Right cardiac atrium (tissue), 5 donors: ENCODE measurements around the gene PHACTR4. TPM values are rescaled to one million over a fixed set of nuclear protein-coding genes. Genes with fewer than 3 reads are reported as not detected.
A peak's percentile ranks its signal among the peaks of the same experiment; 100 is the strongest.
"Not testable (repeated sequence)": the region's sequence is repeated elsewhere in the genome, so short reads cannot be mapped to it uniquely, and the experiment has no call there.

ENCODE experiments used
- ATAC-seq, 2 donors: fragments of 200-7000 bp; cut with Tn5 transposase; one replicate each; pipeline versions ENCODE4 v1.8.0 to v1.9.1; 2020; ENCODE audit warnings: moderate library complexity in 2 of 2, mild to moderate bottlenecking in 1 of 2
- DNase-seq, 3 donors: peaks; one replicate each; pipeline ENCODE4 v3.0.0-alpha.2; 2020
- H3K27ac ChIP-seq: one replicate; pipeline ENCODE4 v1.5.1; 2013; ENCODE audit warnings: mild to moderate bottlenecking, low read length, control low read depth, moderate library complexity
- H3K27me3 ChIP-seq: one replicate; pipeline ENCODE4 v1.6.1; 2013; ENCODE audit not compliant: control insufficient read depth, insufficient read depth
- H3K4me1 ChIP-seq: one replicate; pipeline ENCODE4 v1.6.1; 2013; ENCODE audit warnings: low read length; ENCODE audit not compliant: control insufficient read depth, insufficient read depth
- H3K4me3 ChIP-seq: one replicate; pipeline ENCODE4 v1.5.1; 2013; ENCODE audit warnings: low read length, control low read depth
- H3K9me3 ChIP-seq: one replicate; pipeline ENCODE4 v1.6.1; 2013; ENCODE audit warnings: low read length; ENCODE audit not compliant: control insufficient read depth
- WGBS: extraction: QIAGEN DNeasy Blood & Tissue Kit; methylation state at CpG from one replicate; pipeline ENCODE4 v1.1.7; 2013; 5-methylcytosine and 5-hydroxymethylcytosine counted together
- intact Hi-C, 4 donors: fragments of 100-400 bp; cut with DNase I; formaldehyde crosslinking; loops; one replicate each; pipeline versions ENCODE4 v1.11.0 to v1.14.0; 2022 to 2023
- long read RNA-seq, 4 donors: library from polyadenylated mRNA; unstranded; transcript quantifications; one replicate each; pipeline ENCODE4 v2.0.0, GENCODE V29; 2020 to 2021
- polyA plus RNA-seq: library from polyadenylated mRNA; stranded (reverse); fragments of 200-250 nt; gene quantifications from one replicate; pipeline ENCODE4 v1.2.3, GENCODE V29; 2013
- total RNA-seq, 4 donors: library from RNA; stranded (reverse); fragmentation: NEBNext Ultra II Directional; extraction: Animal tissue kit (Norgen Biotek cat#: 25700); gene quantifications; one replicate each; pipeline ENCODE4 v1.2.1, GENCODE V29; 2021
- donor health status: healthy with polysubstance abuse.
- donor health status: DM: no; HTN: yes; CAD: no.
- donor health status: DM: no; HTN: no; CAD: no.
- donor health status: DM: no; HTN: yes; CAD: no; lungs with severe emphysema.
- donor health status: DM: yes; HTN: yes; CAD: no.

PHACTR4 gene
- 10 to 100 TPM; 18.6 to 27.4 (median 22.4) TPM for total RNA-seq
- 15.9 TPM for polyA plus RNA-seq
- long read RNA-seq, donor 1, full-length matches to known transcripts = 3 of 25 reads
- long read RNA-seq, donor 1, partial matches to known transcripts = 9 of 25 reads
- long read RNA-seq, donor 1, other reads (novel, unspliced or antisense) = 13 of 25 reads
- long read RNA-seq, donor 2, full-length matches to known transcripts = 1 of 4 reads
- long read RNA-seq, donor 2, partial matches to known transcripts = 0 of 4 reads
- long read RNA-seq, donor 2, other reads (novel, unspliced or antisense) = 3 of 4 reads
- long read RNA-seq, donor 3, partial matches to known transcripts = 6 of 17 reads
- long read RNA-seq, donor 3, other reads (novel, unspliced or antisense) = 10 of 17 reads
- long read RNA-seq, donor 4, partial matches to known transcripts = 1 of 5 reads
- long read RNA-seq, donor 4, other reads (novel, unspliced or antisense) = 4 of 5 reads

DNA sequence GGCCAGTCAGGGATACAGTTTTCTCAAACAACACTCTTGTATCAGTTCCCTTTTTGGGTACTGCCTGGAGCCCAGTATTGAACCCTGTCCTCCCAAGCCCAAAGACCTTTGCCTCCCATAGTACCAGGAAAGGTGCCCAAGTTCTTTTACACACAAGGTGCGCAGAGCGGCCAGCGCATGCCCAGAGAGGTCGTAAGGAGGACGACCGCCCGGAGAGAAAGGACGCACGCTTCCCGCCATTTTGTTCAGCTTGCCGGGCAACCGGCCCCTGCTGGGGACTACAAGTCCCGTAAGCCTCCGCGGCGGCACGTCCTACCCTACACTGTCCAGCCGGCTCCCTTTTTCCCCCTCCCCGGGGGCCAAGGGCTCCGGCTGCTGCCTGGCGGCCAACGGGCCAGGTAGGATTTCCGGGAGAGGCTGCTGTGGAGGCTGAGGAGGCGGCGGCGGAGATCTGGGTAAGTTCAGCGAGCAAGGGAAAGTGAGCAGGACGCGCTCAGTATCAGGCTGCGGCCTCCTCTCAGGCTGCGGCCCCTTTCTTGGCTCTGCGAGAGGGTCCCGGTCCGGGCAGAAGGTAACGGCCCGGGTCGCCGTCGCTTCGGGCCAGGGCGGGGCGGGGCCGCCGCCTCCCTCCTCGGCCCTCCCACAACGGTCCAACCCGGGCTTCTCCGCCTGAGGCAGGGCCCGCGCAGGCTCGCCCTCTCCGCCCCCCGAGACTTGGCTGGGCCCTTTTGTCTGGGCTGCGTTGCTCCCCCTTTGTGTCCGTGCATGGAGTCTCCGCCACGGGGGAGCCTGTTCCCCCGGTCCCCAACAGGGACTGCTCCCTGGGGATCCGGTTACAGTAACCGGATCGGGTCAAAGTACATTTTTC lies at the start of gene PHACTR4:
Gene PHACTR4, plus strand, starts transcription at position 370 of the 868 bp plus-strand sequence. CDS start 37,708 bp downstream, outside the sequence.
- WGBS = under 1% methylated on average over 61 of the region's 61 CpGs
- Histone ChIP-seq H3K9me3 (no peaks in the 10 kb centered on the region), H3K4me3 (peak within 1 kb of the TSS; percentile 97), H3K27me3 (no peaks in the 10 kb centered on the region), H3K27ac (peak within 1 kb of the TSS; percentile 99), H3K4me1 (peaks cover 3% of the 10 kb centered on the region)
- ATAC-seq (peak; percentile 98), DNase-seq (peak; percentile 93 to 97 (median 96))
- intact Hi-C loops = loop anchor here in 1 of 4 donors (10.0 kb wide), 1 partner anchor 235 kb away; no protein-coding TSS in a partner anchor

- intact Hi-C loops = loop anchor here in 2 of 4 donors (10.0 kb wide), 2 partner anchors 67 to 77 kb away; partner anchors contain the start of gene SESN2 (in 1 of the 2)
- H3K4me3 ChIP-seq = no peak overlapping the region
- ATAC-seq (peak in 1 of 2 donors; percentile 22), DNase-seq (no peak)
- WGBS = 73% methylated on average over 3 of the region's 3 CpGs
- no peaks in the 10 kb centered on the region for H3K9me3 ChIP-seq
- H3K27me3 ChIP-seq = no peaks in the 10 kb centered on the region
- H3K27ac ChIP-seq = no peak overlapping the region
- H3K4me1 ChIP-seq = no peaks in the 10 kb centered on the region
Measured at GRCh38 chr1:28322194-28322593, 47.3 kb upstream of the PHACTR4 start.

- WGBS = 39% methylated on average over 3 of the region's 3 CpGs
- intact Hi-C loops = loop anchor here in 2 of 4 donors (10.0 kb wide), 2 partner anchors 69 to 79 kb away; partner anchors contain the start of gene SESN2 (in 1 of the 2)
- ATAC-seq = no peak
Measured at GRCh38 chr1:28323720-28324119, 45.8 kb upstream of the PHACTR4 start.

GRCh38 chr1:28326515-28326914 lies 43.0 kb upstream of the PHACTR4 start:
- intact Hi-C loops = loop anchor here in 2 of 4 donors (10.0 kb wide), 2 partner anchors 72 to 82 kb away; partner anchors contain the start of gene SESN2 (in 1 of the 2)
- no peak for DNase-seq
- H3K9me3 ChIP-seq = no peaks in the 10 kb centered on the region
- ATAC-seq = no peak
- H3K4me3 ChIP-seq = no peak overlapping the region
- H3K4me1 ChIP-seq = peaks cover 3% of the 10 kb centered on the region
- H3K27me3 ChIP-seq = no peaks in the 10 kb centered on the region
- no peak overlapping the region for H3K27ac ChIP-seq

More at GRCh38 chr1:28323720-28324119, 45.8 kb upstream of the PHACTR4 start:
- H3K27me3 ChIP-seq = no peaks in the 10 kb centered on the region
- no peak overlapping the region for H3K4me3 ChIP-seq
- no peak overlapping the region for H3K27ac ChIP-seq
- H3K9me3 ChIP-seq = no peaks in the 10 kb centered on the region
- DNase-seq = no peak
- H3K4me1 ChIP-seq = no peaks in the 10 kb centered on the region

- 78% methylated on average over 3 of the region's 3 CpGs for WGBS
- H3K4me3 ChIP-seq = no peak overlapping the region
- intact Hi-C loops = loop anchor here in 2 of 4 donors (10.0 kb wide), 2 partner anchors 72 to 82 kb away; partner anchors contain the start of gene SESN2 (in 1 of the 2)
- no peak overlapping the region for H3K27ac ChIP-seq
- ATAC-seq (no peak), DNase-seq (no peak)
- H3K27me3 ChIP-seq = no peaks in the 10 kb centered on the region
- peaks cover 3% of the 10 kb centered on the region for H3K4me1 ChIP-seq
- no peaks in the 10 kb centered on the region for H3K9me3 ChIP-seq
Measured at GRCh38 chr1:28326984-28327383, 42.6 kb upstream of the PHACTR4 start.

DNA sequence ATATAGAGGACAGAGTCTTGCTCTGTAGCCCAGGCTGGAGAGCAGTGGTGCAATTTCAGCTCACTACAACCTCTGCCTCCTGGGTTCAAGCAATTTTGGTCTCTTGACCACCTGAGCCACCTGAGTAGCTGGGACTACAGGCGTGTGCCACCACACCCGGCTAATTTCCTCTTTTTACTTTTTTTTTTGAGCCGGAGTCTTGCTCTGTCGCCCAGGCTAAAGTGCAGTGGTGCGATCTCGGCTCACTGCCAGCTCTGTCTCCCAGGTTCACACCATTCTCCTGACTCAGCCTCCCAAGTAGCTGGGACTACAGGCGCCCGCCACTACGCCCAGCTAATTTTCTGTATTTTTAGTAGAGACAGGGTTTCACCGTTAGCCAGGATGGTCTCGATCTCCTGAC lies 42.1 kb upstream of the PHACTR4 start:
- not testable (repeated sequence) for H3K4me1 ChIP-seq, H3K27ac ChIP-seq, ATAC-seq, H3K27me3 ChIP-seq, H3K4me3 ChIP-seq, DNase-seq, H3K9me3 ChIP-seq
- 89% methylated on average over 11 of the region's 11 CpGs for WGBS
- intact Hi-C loops = loop anchor here in 2 of 4 donors (10.0 kb wide), 2 partner anchors 73 to 83 kb away; partner anchors contain the start of gene SESN2 (in 1 of the 2)

DNA sequence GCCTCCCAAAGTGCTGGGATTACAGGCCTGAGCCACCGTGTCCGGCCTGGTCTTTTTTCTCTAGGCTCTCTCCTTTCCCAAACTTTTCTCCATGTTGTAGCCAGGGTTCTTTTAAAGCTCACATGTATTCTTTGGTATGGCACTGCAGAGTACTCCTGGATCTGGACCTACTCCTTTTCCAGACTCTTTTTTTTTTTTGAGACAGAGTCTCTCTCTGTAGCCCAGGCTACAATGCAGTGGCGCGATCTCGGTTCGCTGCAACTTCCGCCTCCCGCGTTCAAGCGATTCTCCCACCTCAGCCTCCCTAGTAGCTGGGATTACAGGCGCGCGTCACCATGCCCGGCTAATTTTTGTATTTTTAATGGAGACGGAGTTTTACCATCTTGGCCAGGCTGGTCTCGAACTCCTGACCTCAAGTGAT lies 41.3 kb upstream of the PHACTR4 start:
- H3K4me1 ChIP-seq = peaks cover 3% of the 10 kb centered on the region
- 67% methylated on average over 16 of the region's 16 CpGs for WGBS
- DNase-seq (peak in 2 of 3 donors; percentile 13 to 64), ATAC-seq (no peak)
- H3K27ac ChIP-seq = peak overlapping the region; percentile 98
- H3K9me3 ChIP-seq = no peaks in the 10 kb centered on the region
- no peaks in the 10 kb centered on the region for H3K27me3 ChIP-seq
- intact Hi-C loops = loop anchor here in 2 of 4 donors (10.0 kb wide), 2 partner anchors 73 to 83 kb away; partner anchors contain the start of gene SESN2 (in 1 of the 2)
- peak overlapping the region; percentile 99 for H3K4me3 ChIP-seq

DNA sequence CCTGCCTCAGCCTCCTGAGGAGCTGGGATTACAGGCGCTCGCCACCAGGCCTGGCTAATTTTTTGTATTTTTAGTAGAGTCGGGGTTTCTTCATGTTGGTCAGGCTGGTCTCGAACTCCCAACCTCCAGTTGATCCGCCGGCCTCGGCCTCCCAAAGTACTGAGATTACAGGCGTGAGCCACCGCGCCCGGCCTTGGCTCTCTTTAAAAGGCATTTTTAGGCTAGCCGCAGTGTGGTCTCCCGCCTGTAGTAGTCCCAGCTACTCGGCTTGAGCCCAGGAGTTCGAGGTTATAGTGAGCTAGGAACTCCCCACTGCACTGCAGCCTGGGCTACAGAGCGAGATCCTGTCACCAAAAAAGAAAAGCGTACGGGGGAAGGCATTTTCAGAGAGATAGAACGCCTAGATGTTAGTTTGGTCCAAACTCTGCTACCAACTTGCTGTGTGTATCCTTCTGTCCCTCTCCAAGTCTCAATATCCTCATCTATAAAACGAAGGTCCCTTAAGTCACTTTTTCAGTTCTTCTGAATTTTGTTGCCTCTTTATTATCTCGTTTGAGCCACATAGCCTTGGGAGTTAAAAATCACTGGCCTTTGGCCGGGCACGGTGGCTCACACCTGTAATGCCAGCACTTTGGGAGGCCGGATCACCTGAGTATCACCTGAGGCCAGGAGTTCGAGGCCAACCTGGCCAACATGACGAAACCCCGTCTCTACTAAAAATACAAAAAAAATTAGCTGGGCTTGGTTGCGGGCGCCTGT lies 40.0 kb upstream of the PHACTR4 start:
- 42% methylated on average over 29 of the region's 29 CpGs for WGBS
- H3K9me3 ChIP-seq = no peaks in the 10 kb centered on the region
- peak in 1 of 2 donors; percentile 41 for ATAC-seq
- intact Hi-C loops = loop anchor here in 2 of 4 donors (10.0 kb wide), 2 partner anchors 75 to 85 kb away; partner anchors contain the start of gene SESN2 (in 1 of the 2)
- H3K4me3 ChIP-seq = peak overlapping the region; percentile 99
- DNase-seq = peak; percentile 28 to 60 (median 57)
- no peaks in the 10 kb centered on the region for H3K27me3 ChIP-seq
- H3K27ac ChIP-seq = peak overlapping the region; percentile 98
- peaks cover 3% of the 10 kb centered on the region for H3K4me1 ChIP-seq

GRCh38 chr1:28338897-28339296 lies 30.6 kb upstream of the PHACTR4 start:
- intact Hi-C loops = no loop called here

DNA sequence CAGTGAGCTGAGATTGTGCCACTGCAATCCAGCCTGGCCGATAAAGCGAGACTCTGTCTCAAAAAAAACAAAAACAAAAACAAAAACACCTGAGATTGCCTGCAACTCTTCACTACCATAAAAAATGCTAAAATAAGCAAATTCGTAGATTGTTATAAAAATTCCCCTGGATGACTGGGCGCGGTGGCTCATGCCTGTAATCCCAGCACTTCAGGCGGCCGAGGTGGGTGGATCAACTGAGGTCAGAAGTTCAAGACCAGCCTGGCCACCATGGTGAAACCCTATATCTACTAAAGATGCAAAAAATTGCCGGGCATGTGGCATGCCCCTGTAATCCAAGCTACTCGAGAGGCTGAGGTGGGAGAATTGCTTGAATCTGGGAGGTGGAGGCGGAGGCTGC lies 30.0 kb upstream of the PHACTR4 start:
- Histone ChIP-seq H3K9me3 (no peaks in the 10 kb centered on the region), H3K27me3 (no peaks in the 10 kb centered on the region), H3K4me3 (no peak overlapping the region), H3K4me1 (no peaks in the 10 kb centered on the region), H3K27ac (no peak overlapping the region)
- DNase-seq = no peak
- 87% methylated on average over 10 of the region's 10 CpGs for WGBS
- intact Hi-C loops = no loop called here
- no peak for ATAC-seq

More at GRCh38 chr1:28338897-28339296, 30.6 kb upstream of the PHACTR4 start:
- Histone ChIP-seq H3K9me3 (no peaks in the 10 kb centered on the region), H3K27ac (no peak overlapping the region), H3K27me3 (no peaks in the 10 kb centered on the region), H3K4me1 (no peaks in the 10 kb centered on the region), H3K4me3 (no peak overlapping the region)
- ATAC-seq (no peak), DNase-seq (no peak)
- WGBS = 96% methylated on average over 3 of the region's 3 CpGs
